Stomach smooth muscle (tissue), 2 donors: ENCODE results near the gene FNBP1.

Experiments
- H3K27ac ChIP-seq: one replicate; pipeline ENCODE4 v1.7.0; 2013; ENCODE audit warnings: mild to moderate bottlenecking, low read length, inconsistent platforms
- H3K27me3 ChIP-seq, 2 donors: one replicate each; pipeline ENCODE4 v1.7.0; 2013; ENCODE audit warnings: low read length in 2 of 2; ENCODE audit not compliant: insufficient read depth in 2 of 2, control insufficient read depth in 1 of 2
- H3K36me3 ChIP-seq, 2 donors: one replicate each; pipeline ENCODE4 v1.7.0; 2013; ENCODE audit warnings: low read length in 2 of 2; ENCODE audit not compliant: control insufficient read depth in 2 of 2, insufficient read depth in 2 of 2
- H3K4me1 ChIP-seq: one replicate; pipeline ENCODE4 v1.7.0; 2013; ENCODE audit warnings: low read length; ENCODE audit not compliant: control insufficient read depth, insufficient read depth
- H3K4me3 ChIP-seq, 2 donors: one replicate each; pipeline ENCODE4 v1.7.0; 2013; ENCODE audit warnings: low read length in 2 of 2
- H3K9ac ChIP-seq, 2 donors: one replicate each; pipeline ENCODE4 v1.7.0; 2013; ENCODE audit warnings: low read length in 2 of 2, mild to moderate bottlenecking in 1 of 2
- H3K9me3 ChIP-seq, 2 donors: one replicate each; pipeline ENCODE4 v1.7.0; 2013; ENCODE audit warnings: low read length in 2 of 2; ENCODE audit not compliant: control insufficient read depth in 2 of 2
- donor health status: healthy.
- donor health status: Pancreatic carcinoma.

Gene FNBP1

DNA sequence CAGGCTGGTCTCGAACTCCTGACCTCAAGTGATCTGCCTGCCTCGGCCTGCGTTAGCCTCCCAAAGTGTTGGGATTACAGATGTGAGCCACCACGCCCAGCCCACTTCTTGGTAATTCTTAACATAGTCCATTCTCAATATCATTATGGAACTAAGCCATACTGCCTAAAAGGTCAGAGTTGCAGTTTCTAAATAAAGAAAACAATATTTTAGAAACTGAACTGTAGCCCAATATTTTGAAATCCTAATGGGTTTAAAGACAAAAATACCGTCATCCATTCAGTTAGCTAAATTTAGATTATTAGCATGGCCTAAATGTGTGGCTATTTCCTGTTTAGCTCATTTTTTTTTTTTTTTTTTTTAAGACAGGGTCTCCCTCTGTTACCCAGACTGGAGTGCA, 108.2 kb downstream of the FNBP1 start:
- peak overlapping the region; percentile 56 for H3K27ac ChIP-seq
- H3K9me3 ChIP-seq: no peaks in the 10 kb centered on the region
- H3K9ac ChIP-seq: no peak overlapping the region
- H3K4me3 ChIP-seq: no peak overlapping the region
- H3K36me3 ChIP-seq: no peaks in the 10 kb centered on the region
- H3K4me1 ChIP-seq: peaks cover 31% of the 10 kb centered on the region
- no peaks in the 10 kb centered on the region for H3K27me3 ChIP-seq

DNA sequence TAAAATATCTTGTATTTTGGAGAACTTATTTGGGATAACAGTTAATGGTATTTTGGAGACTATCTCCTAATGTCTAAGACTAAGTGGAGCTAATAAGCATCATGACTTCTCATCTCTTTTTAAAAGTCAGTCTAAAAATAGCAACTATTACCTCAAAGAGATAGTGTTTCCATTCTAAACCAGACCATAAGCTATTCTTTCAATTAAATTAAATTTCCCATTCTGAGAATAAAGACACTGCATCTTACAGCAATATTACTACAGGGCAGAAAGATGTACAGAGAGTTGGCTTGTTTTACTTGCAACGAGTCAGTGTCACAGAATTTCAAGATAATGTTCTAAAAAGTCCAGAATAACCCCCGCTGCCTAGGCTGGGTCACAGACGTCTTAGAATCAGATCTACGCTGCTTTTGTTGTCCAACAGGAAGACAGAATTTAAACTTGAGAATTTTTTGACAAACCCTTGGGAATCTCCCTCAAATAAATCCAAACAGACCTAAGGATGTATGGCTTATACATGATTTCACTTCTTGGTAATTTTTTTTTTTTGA, 108.9 kb downstream of the FNBP1 start:
- peaks cover 31% of the 10 kb centered on the region for H3K4me1 ChIP-seq

GRCh38 chr9:129933185-129934040, 109.6 kb downstream of the FNBP1 start:
- peaks cover 3 to 4% of the 10 kb centered on the region in 2 donors for H3K36me3 ChIP-seq
- H3K27me3 ChIP-seq: no peaks in the 10 kb centered on the region
- peaks cover 26% of the 10 kb centered on the region for H3K4me1 ChIP-seq
- H3K27ac ChIP-seq: peak overlapping the region; percentile 56
- H3K9ac ChIP-seq: peak overlapping the region in 1 of 2 donors; percentile 47
- H3K9me3 ChIP-seq: no peaks in the 10 kb centered on the region
- no peak overlapping the region for H3K4me3 ChIP-seq

More for the DNA sequence above, 108.9 kb downstream of the FNBP1 start:
- peak overlapping the region; percentile 56 for H3K27ac ChIP-seq
- no peaks in the 10 kb centered on the region for H3K27me3 ChIP-seq
- no peaks in the 10 kb centered on the region for H3K9me3 ChIP-seq
- no peak overlapping the region for H3K9ac ChIP-seq
- H3K36me3 ChIP-seq: peaks cover 3 to 4% of the 10 kb centered on the region in 2 donors
- H3K4me3 ChIP-seq: no peak overlapping the region

- Histone ChIP-seq H3K27me3 (no peaks in the 10 kb centered on the region), H3K9ac (peak overlapping the region in 1 of 2 donors; percentile 70), H3K27ac (peak overlapping the region; percentile 56), H3K9me3 (no peaks in the 10 kb centered on the region), H3K4me1 (peaks cover 24% of the 10 kb centered on the region), H3K4me3 (peak overlapping the region; percentile 4 to 56), H3K36me3 (peaks cover 3 to 4% of the 10 kb centered on the region in 2 donors)
These were observed 110.5 kb downstream of the FNBP1 start for GRCh38 chr9:129932303-129933151.

- Histone ChIP-seq H3K4me1 (peaks cover 17% of the 10 kb centered on the region), H3K27ac (peak overlapping the region; percentile 7), H3K36me3 (peaks cover 10 to 14% of the 10 kb centered on the region in 2 donors), H3K9ac (no peak overlapping the region), H3K4me3 (no peak overlapping the region), H3K9me3 (no peaks in the 10 kb centered on the region), H3K27me3 (no peaks in the 10 kb centered on the region)
These were observed 112.2 kb downstream of the FNBP1 start for GRCh38 chr9:129930743-129931142.

- H3K27ac ChIP-seq: peak overlapping the region; percentile 31
These were observed 113.4 kb downstream of the FNBP1 start for GRCh38 chr9:129929496-129930125.

DNA sequence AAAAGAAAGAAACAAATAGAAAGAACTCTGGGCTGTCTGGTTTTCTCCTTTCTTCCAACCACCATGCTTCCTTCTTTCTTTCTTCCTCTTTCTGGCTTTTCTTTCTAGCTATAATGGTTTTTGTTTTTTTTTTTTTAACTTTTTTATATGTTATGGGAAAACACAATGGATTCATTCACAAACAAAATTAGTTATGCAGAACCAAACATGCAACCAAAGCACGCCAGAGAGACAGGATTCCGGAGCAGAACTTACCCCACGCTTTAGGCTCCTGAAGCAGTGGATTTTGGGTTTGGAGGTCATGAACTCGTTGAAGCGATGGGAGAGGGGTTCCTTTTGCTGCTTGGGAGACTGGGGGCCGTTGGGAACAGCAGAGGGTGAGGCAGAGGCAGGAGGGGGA, 119.4 kb downstream of the FNBP1 start:
- H3K9ac ChIP-seq: no peak overlapping the region
- H3K4me3 ChIP-seq: no peak overlapping the region
- no peaks in the 10 kb centered on the region for H3K27me3 ChIP-seq
- no peaks in the 10 kb centered on the region for H3K9me3 ChIP-seq
- H3K4me1 ChIP-seq: no peaks in the 10 kb centered on the region
- no peak overlapping the region for H3K27ac ChIP-seq
- H3K36me3 ChIP-seq: peaks cover 31 to 35% of the 10 kb centered on the region in 2 donors

More at GRCh38 chr9:129929496-129930125, 113.4 kb downstream of the FNBP1 start:
- no peaks in the 10 kb centered on the region for H3K27me3 ChIP-seq
- H3K36me3 ChIP-seq: peaks cover 14 to 16% of the 10 kb centered on the region in 2 donors
- peaks cover 17% of the 10 kb centered on the region for H3K4me1 ChIP-seq
- no peak overlapping the region for H3K9ac ChIP-seq
- H3K9me3 ChIP-seq: no peaks in the 10 kb centered on the region
- no peak overlapping the region for H3K4me3 ChIP-seq

GRCh38 chr9:129921905-129922304, 121.1 kb downstream of the FNBP1 start:
- Histone ChIP-seq H3K36me3 (peaks cover 31 to 32% of the 10 kb centered on the region in 2 donors), H3K9me3 (no peaks in the 10 kb centered on the region), H3K27me3 (no peaks in the 10 kb centered on the region), H3K27ac (no peak overlapping the region), H3K4me1 (no peaks in the 10 kb centered on the region), H3K4me3 (no peak overlapping the region), H3K9ac (no peak overlapping the region)

- H3K4me1 ChIP-seq: no peaks in the 10 kb centered on the region
- H3K9me3 ChIP-seq: no peaks in the 10 kb centered on the region
- no peak overlapping the region for H3K9ac ChIP-seq
- no peaks in the 10 kb centered on the region for H3K27me3 ChIP-seq
- no peak overlapping the region for H3K4me3 ChIP-seq
- H3K36me3 ChIP-seq: peaks cover 23 to 26% of the 10 kb centered on the region in 2 donors
- H3K27ac ChIP-seq: no peak overlapping the region
These were observed 123.1 kb downstream of the FNBP1 start for GRCh38 chr9:129919841-129920240.

- Histone ChIP-seq H3K9me3 (no peaks in the 10 kb centered on the region), H3K36me3 (peaks cover 18 to 21% of the 10 kb centered on the region in 2 donors), H3K27me3 (no peaks in the 10 kb centered on the region), H3K9ac (no peak overlapping the region), H3K4me3 (no peak overlapping the region), H3K27ac (no peak overlapping the region), H3K4me1 (no peaks in the 10 kb centered on the region)
These were observed 123.7 kb downstream of the FNBP1 start for GRCh38 chr9:129919277-129919676.
